SJCRH30 (cell line): ENCODE results near the gene ITCH. TPM values are rescaled to one million over a fixed set of nuclear protein-coding genes. Genes with fewer than 3 reads are reported as not detected.
"Not testable (repeated sequence)": the region's sequence is repeated elsewhere in the genome, so short reads cannot be mapped to it uniquely, and the experiment has no call there.

Experiments used
- DNase-seq, 2 experiments: peaks; one replicate each; pipeline ENCODE4 v3.0.0-alpha.2; 2015 to 2020
- H3K27ac ChIP-seq: fragments of 250-450 bp; sonication (Bioruptor Pico); 2 replicates; pipeline ENCODE4 v1.5.1; 2020; ENCODE audit warnings: mild to moderate bottlenecking, moderate library complexity
- H3K27me3 ChIP-seq: fragments of 250-450 bp; sonication (Bioruptor Pico); 2 replicates; pipeline ENCODE4 v1.5.1; 2020; ENCODE audit warnings: mild to moderate bottlenecking, moderate library complexity
- H3K36me3 ChIP-seq: fragments of 250-450 bp; sonication (Bioruptor Pico); 2 replicates; pipeline ENCODE4 v1.5.1; 2020; ENCODE audit warnings: mild to moderate bottlenecking, moderate library complexity
- H3K4me1 ChIP-seq: fragments of 250-450 bp; sonication (Bioruptor Pico); 2 replicates; pipeline ENCODE4 v1.5.1; 2020; ENCODE audit warnings: mild to moderate bottlenecking, moderate library complexity
- H3K4me3 ChIP-seq: fragments of 250-450 bp; sonication (Bioruptor Pico); 2 replicates; pipeline ENCODE4 v1.5.1; 2020; ENCODE audit warnings: mild to moderate bottlenecking, moderate library complexity
- H3K9me3 ChIP-seq: fragments of 250-450 bp; sonication (Bioruptor Pico); replicated peaks from 2 replicates; pipeline ENCODE4 v1.5.1; 2020; ENCODE audit warnings: mild to moderate bottlenecking, moderate library complexity
- total RNA-seq: library from RNA; depleted of rRNA; stranded (reverse); fragments of >200 nt; shearing (Covaris generic); gene quantifications from 2 replicates; pipeline ENCODE4 v1.2.3, GENCODE V29; 2014

The ITCH gene
- total RNA-seq, 1 experiment from 2014 or later = 91.1 TPM

GRCh38 chr20:34500823-34501222 lies 137.8 kb downstream of the ITCH start:
- no peaks in the 10 kb centered on the region for H3K27me3 ChIP-seq
- DNase-seq = no peak
- H3K36me3 ChIP-seq = peaks cover 85% of the 10 kb centered on the region
- H3K27ac ChIP-seq = no peak overlapping the region
- no peaks in the 10 kb centered on the region for H3K4me1 ChIP-seq
- H3K4me3 ChIP-seq = no peak overlapping the region
- H3K9me3 ChIP-seq = peaks cover 9% of the 10 kb centered on the region; the same call in 1 of the 2 replicates

GRCh38 chr20:34506480-34506879 lies 143.4 kb downstream of the ITCH start:
- no peak overlapping the region for H3K27ac ChIP-seq
- DNase-seq = no peak
- H3K9me3 ChIP-seq = no peaks in the 10 kb centered on the region
- H3K27me3 ChIP-seq = no peaks in the 10 kb centered on the region
- no peak overlapping the region for H3K4me3 ChIP-seq
- H3K4me1 ChIP-seq = no peaks in the 10 kb centered on the region
- peaks cover 83% of the 10 kb centered on the region for H3K36me3 ChIP-seq

- no peak overlapping the region for H3K27ac ChIP-seq
- DNase-seq = no peak
- no peaks in the 10 kb centered on the region for H3K27me3 ChIP-seq
- no peaks in the 10 kb centered on the region for H3K9me3 ChIP-seq
- H3K4me1 ChIP-seq = no peaks in the 10 kb centered on the region
- H3K36me3 ChIP-seq = peaks cover 74% of the 10 kb centered on the region
- H3K4me3 ChIP-seq = no peak overlapping the region
Observed at GRCh38 chr20:34507702-34508413, 144.8 kb downstream of the ITCH start.

GRCh38 chr20:34510575-34510974 lies 147.5 kb downstream of the ITCH start:
- H3K9me3 ChIP-seq = no peaks in the 10 kb centered on the region
- no peaks in the 10 kb centered on the region for H3K4me1 ChIP-seq
- H3K27ac ChIP-seq = no peak overlapping the region
- DNase-seq = no peak
- peaks cover 54% of the 10 kb centered on the region for H3K36me3 ChIP-seq
- H3K4me3 ChIP-seq = no peak overlapping the region
- no peaks in the 10 kb centered on the region for H3K27me3 ChIP-seq

GRCh38 chr20:34511891-34512265 lies 148.8 kb downstream of the ITCH start:
- Histone ChIP-seq H3K4me1 (no peaks in the 10 kb centered on the region), H3K4me3 (no peak overlapping the region), H3K36me3 (peaks cover 41% of the 10 kb centered on the region), H3K9me3 (no peaks in the 10 kb centered on the region), H3K27me3 (no peaks in the 10 kb centered on the region), H3K27ac (no peak overlapping the region)
- DNase-seq = no peak

- no peaks in the 10 kb centered on the region for H3K4me1 ChIP-seq
- H3K4me3 ChIP-seq = no peak overlapping the region
- no peak for DNase-seq
- H3K27me3 ChIP-seq = no peaks in the 10 kb centered on the region
- H3K9me3 ChIP-seq = no peaks in the 10 kb centered on the region
- H3K27ac ChIP-seq = no peak overlapping the region
- H3K36me3 ChIP-seq = peaks cover 38% of the 10 kb centered on the region
Observed at GRCh38 chr20:34512266-34512954, 149.3 kb downstream of the ITCH start.

- H3K9me3 ChIP-seq = no peaks in the 10 kb centered on the region
- DNase-seq = no peak
- H3K4me3 ChIP-seq = no peak overlapping the region
- H3K4me1 ChIP-seq = no peaks in the 10 kb centered on the region
- H3K27me3 ChIP-seq = no peaks in the 10 kb centered on the region
- H3K27ac ChIP-seq = no peak overlapping the region
- peaks cover 33% of the 10 kb centered on the region for H3K36me3 ChIP-seq
Observed at GRCh38 chr20:34512955-34513419, 149.9 kb downstream of the ITCH start.

GRCh38 chr20:34514034-34514433 lies 151.0 kb downstream of the ITCH start:
- H3K9me3 ChIP-seq, H3K4me3 ChIP-seq, DNase-seq, H3K4me1 ChIP-seq, H3K27ac ChIP-seq, H3K27me3 ChIP-seq: not testable (repeated sequence)
- H3K36me3 ChIP-seq = peaks cover 22% of the 10 kb centered on the region

GRCh38 chr20:34514897-34515483 lies 151.9 kb downstream of the ITCH start:
- Histone ChIP-seq H3K4me1 (no peaks in the 10 kb centered on the region), H3K27ac (no peak overlapping the region), H3K4me3 (peak overlapping the region; percentile 91), H3K9me3 (no peaks in the 10 kb centered on the region), H3K27me3 (no peaks in the 10 kb centered on the region), H3K36me3 (peaks cover 13% of the 10 kb centered on the region)
- DNase-seq = no peak

GRCh38 chr20:34515484-34516246 lies 152.6 kb downstream of the ITCH start:
- DNase-seq = peak; percentile 75 to 83
- peaks cover 8% of the 10 kb centered on the region for H3K36me3 ChIP-seq
- H3K4me3 ChIP-seq = peak overlapping the region; percentile 91
- H3K27me3 ChIP-seq = no peaks in the 10 kb centered on the region
- peak overlapping the region; percentile 88 for H3K27ac ChIP-seq
- H3K9me3 ChIP-seq = no peaks in the 10 kb centered on the region
- no peaks in the 10 kb centered on the region for H3K4me1 ChIP-seq

- Histone ChIP-seq H3K27ac (peak within 1 kb of the TSS; percentile 88), H3K27me3 (no peaks in the 10 kb centered on the region), H3K4me1 (no peaks in the 10 kb centered on the region), H3K9me3 (no peaks in the 10 kb centered on the region), H3K4me3 (peak within 1 kb of the TSS; percentile 91), H3K36me3 (peaks cover 3% of the 10 kb centered on the region; the same call in 1 of the 2 replicates)
- DNase-seq = peak; percentile 99 to 100
Observed at GRCh38 chr20:34516247-34517113, 153.4 kb downstream of the ITCH start, which contains the start of gene DYNLRB1. TSS of gene DYNLRB1 (plus strand) at chr20:34516422. CDS start at chr20:34516459, 37 bp downstream.

- peak overlapping the region; percentile 88 for H3K27ac ChIP-seq
- H3K27me3 ChIP-seq = no peaks in the 10 kb centered on the region
- peak overlapping the region; percentile 91 for H3K4me3 ChIP-seq
- H3K4me1 ChIP-seq = no peaks in the 10 kb centered on the region
- peaks cover 3% of the 10 kb centered on the region; the same call in 1 of the 2 replicates for H3K36me3 ChIP-seq
- DNase-seq = no peak
- H3K9me3 ChIP-seq = no peaks in the 10 kb centered on the region
Observed at GRCh38 chr20:34517114-34517505, 154.0 kb downstream of the ITCH start.

- not testable (repeated sequence) for DNase-seq, H3K36me3 ChIP-seq, H3K4me3 ChIP-seq, H3K27me3 ChIP-seq, H3K9me3 ChIP-seq, H3K27ac ChIP-seq
- peaks cover 11% of the 10 kb centered on the region for H3K4me1 ChIP-seq
Observed at GRCh38 chr20:34518863-34519262, 155.8 kb downstream of the ITCH start.

- H3K4me1 ChIP-seq = peaks cover 20% of the 10 kb centered on the region
- not testable (repeated sequence) for H3K9me3 ChIP-seq, DNase-seq, H3K4me3 ChIP-seq, H3K36me3 ChIP-seq, H3K27me3 ChIP-seq, H3K27ac ChIP-seq
Observed at GRCh38 chr20:34519841-34520240, 156.8 kb downstream of the ITCH start.
